ENCODE data around the gene ZFPM1. TPM values are rescaled to one million over a fixed set of nuclear protein-coding genes. Genes with fewer than 3 reads are reported as not detected.

The ZFPM1 gene
- total and polyA plus RNA-seq, 2 of the 8 experiments (the other 6 are each of a cell fraction or from before 2014, with no cell fraction given), result 0.74 to 4.8 TPM

DNA sequence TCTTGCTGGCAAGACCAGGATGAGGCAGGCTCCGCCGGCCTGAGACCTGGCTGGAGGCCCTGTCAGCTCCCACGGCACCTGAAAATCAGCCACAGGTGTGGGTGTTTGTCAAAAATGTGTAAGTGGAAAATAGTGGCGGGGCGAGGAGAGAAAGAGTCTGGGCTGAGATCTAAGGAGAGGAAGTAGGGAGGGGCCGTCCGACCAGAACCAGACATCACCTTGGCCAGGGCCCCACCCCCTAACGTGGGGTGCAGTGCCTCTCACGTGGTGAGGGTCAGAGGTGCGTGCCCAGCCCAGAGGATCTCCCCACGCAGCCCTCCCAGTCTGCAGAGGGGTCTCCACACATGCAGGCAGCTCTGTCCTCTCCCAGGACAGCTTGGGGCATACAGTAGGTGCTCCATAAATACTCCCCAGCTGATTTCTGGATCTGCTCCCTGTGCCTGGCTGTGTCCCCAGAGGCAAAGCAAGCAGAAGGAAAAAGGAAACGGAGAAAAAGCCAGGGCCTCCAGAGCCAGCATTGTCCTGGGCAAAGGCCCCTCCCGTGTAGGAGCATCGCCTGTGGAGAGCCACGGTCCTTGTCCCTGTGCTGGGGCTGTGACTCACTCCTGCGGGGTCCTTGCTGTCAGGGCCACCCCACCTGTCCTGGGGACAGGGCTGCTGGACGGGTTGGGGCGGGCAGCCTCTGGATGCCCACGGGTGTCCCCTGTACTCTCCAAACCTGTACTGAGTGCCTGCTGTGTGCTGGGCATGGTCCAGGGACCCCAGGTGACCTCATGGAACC lies 16.7 kb downstream of the ZFPM1 start:
- ChIA-PET POLR2A (ENCODE audit: partially characterized antibody) (interaction anchor here (1.4 to 1.8 kb wide), 2 partner anchors 11 to 64 kb away, joined by 3 to 4 read pairs; no protein-coding TSS in a partner anchor), CTCF (ENCODE audit: partially characterized antibody) (interaction anchor here (1.1 kb wide), 1 partner anchor 36 kb away, joined by 3 read pairs; no protein-coding TSS in a partner anchor)
- Histone ChIP-seq H3K4me2 (ENCODE audit: insufficient read depth in 1 of 2, low read depth in 2 of 2, low read length in 2 of 2) (no peak overlapping the region), H2AK5ac (ENCODE audit: low read depth, low read length) (no peak overlapping the region), H3K27me3 (replicated peaks in 1 of 4; ENCODE audit: control insufficient read depth in 3 of 4, extremely low read depth in 1 of 4, insufficient read depth in 3 of 4, low read length in 3 of 4) (no peaks in the 10 kb centered on the region), H2BK120ac (replicated peaks; ENCODE audit: low read depth, low read length) (no peak overlapping the region), H3K79me2 (ENCODE audit: control insufficient read depth in 1 of 2, insufficient read depth in 2 of 2, low read length in 2 of 2) (no peaks in the 10 kb centered on the region), H2BK15ac (ENCODE audit: low read length) (no peak overlapping the region), H3K4me3 (ENCODE audit: extremely low read depth in 1 of 4, insufficient read depth in 2 of 4, low read depth in 3 of 4, low read length in 4 of 4) (no peak overlapping the region), H2AFZ (ENCODE audit: low read length) (no peak overlapping the region), H4K8ac (ENCODE audit: extremely low read depth, insufficient read depth, low read length) (no peak overlapping the region), H3K36me3 (ENCODE audit: control insufficient read depth in 2 of 4, insufficient read depth in 4 of 4, low read length in 3 of 4) (no peaks in the 10 kb centered on the region), H2BK20ac (ENCODE audit: low read length) (no peak overlapping the region), H3K27ac (ENCODE audit: low read depth, low read length) (no peak overlapping the region), H3K4me1 (replicated peaks in 1 of 4; ENCODE audit: control insufficient read depth in 3 of 4, insufficient read depth in 4 of 4, low read length in 3 of 4) (peaks cover 0 to 9% (median 4%) of the 10 kb centered on the region in 4 experiments; a peak in 5 of 7 replicates), H3K56ac (replicated peaks; ENCODE audit: insufficient read length, low read depth, low read length) (no peak overlapping the region), H3K79me1 (ENCODE audit: low read depth, low read length) (no peaks in the 10 kb centered on the region; the same call in 1 of the 2 replicates), H3K23ac (ENCODE audit: insufficient read length) (no peak overlapping the region), H3K9ac (replicated peaks in 1 of 4; ENCODE audit: extremely low read depth in 1 of 4, low read depth in 3 of 4, low read length in 3 of 4) (no peak overlapping the region), H3K14ac (ENCODE audit: insufficient read length) (no peak overlapping the region), H3K9me3 (ENCODE audit: insufficient read depth in 2 of 2, low read depth in 1 of 2, low read length in 1 of 2) (no peaks in the 10 kb centered on the region), H3K4ac (replicated peaks; ENCODE audit: insufficient read length, low read depth, low read length) (no peak overlapping the region), H4K5ac (ENCODE audit: insufficient read length, low read depth, low read length) (no peak overlapping the region), H2BK12ac (ENCODE audit: low read depth, low read length) (no peak overlapping the region), H4K20me1 (replicated peaks in 1 of 2; ENCODE audit: control insufficient read depth in 1 of 2, insufficient read depth in 2 of 2, low read length in 2 of 2) (peaks cover 0 to 4% of the 10 kb centered on the region in 2 experiments), H2BK5ac (ENCODE audit: low read depth, low read length) (no peak overlapping the region), H4K91ac (replicated peaks; ENCODE audit: insufficient read length, low read length) (no peak overlapping the region), H3K23me2 (ENCODE audit: low read depth, low read length) (no peaks in the 10 kb centered on the region; the same call in 1 of the 2 replicates), H3K18ac (ENCODE audit: extremely low read depth, low read length) (no peak overlapping the region)
- DNase-seq (ENCODE audit: low read depth in 1 of 2, low spot score in 2 of 2) (no peak), FAIRE-seq (no peak)
- 81% methylated on average over 16 of the region's 19 CpGs; no CpG with 5 or more reads in 1 of the 2 experiments for WGBS, 2 experiments (ENCODE audit: extremely low coverage in 1 of 2, insufficient coverage in 1 of 2, insufficient read length in 1 of 2, insufficient replicate concordance in 2 of 2, low coverage in 1 of 2, low lambda C conversion rate in 2 of 2, missing lambda C conversion rate in 1 of 2)
- TF ChIP-seq BCL11A (IDR thresholded peaks at IDR 0.05; ENCODE audit: low read depth in 2 of 2, low read length in 2 of 2) (no peak), POU5F1 (IDR thresholded peaks at IDR 0.05; ENCODE audit: low read depth, low read length) (no peak), BACH1 (IDR thresholded peaks at IDR 0.05; ENCODE audit: low read length) (no peak), KDM4A (IDR thresholded peaks at IDR 0.05; ENCODE audit: low read depth, low read length, severe bottlenecking) (no peak), EP300 (IDR thresholded peaks at IDR 0.05; ENCODE audit: borderline replicate concordance in 1 of 2, low read depth in 2 of 2, low read length in 2 of 2) (no peak), SIN3A (conservative IDR thresholded peaks at IDR 0.05 in 1 of 2, IDR thresholded peaks at IDR 0.05 in 1 of 2; ENCODE audit: low read depth in 1 of 2, low read length in 2 of 2) (no peak), SP1 (IDR thresholded peaks at IDR 0.05; ENCODE audit: low read depth, low read length) (no peak), CBX5 (IDR thresholded peaks at IDR 0.05; ENCODE audit: low read depth, low read length) (no peak), TAF7 (optimal IDR thresholded peaks at IDR 0.05; ENCODE audit: borderline replicate concordance, low read depth, low read length) (no peak)
- TF ChIP-seq, protein P1, sequence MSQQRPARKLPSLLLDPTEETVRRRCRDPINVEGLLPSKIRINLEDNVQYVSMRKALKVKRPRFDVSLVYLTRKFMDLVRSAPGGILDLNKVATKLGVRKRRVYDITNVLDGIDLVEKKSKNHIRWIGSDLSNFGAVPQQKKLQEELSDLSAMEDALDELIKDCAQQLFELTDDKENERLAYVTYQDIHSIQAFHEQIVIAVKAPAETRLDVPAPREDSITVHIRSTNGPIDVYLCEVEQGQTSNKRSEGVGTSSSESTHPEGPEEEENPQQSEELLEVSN (IDR thresholded peaks at IDR 0.05), result no peak
